CD14-positive monocyte (primary cell): Measurements from ENCODE around the gene APOL4. TPM values are rescaled to one million over a fixed set of nuclear protein-coding genes. Genes with fewer than 3 reads are reported as not detected.

ENCODE experiments used
- DNase-seq, 3 donors: peaks; one replicate each; pipeline ENCODE4 v3.0.0-alpha.2; 2011 to 2022
- H2AFZ ChIP-seq: 2 replicates; pipeline ENCODE4 v1.6.0; 2012; ENCODE audit warnings: mild to moderate bottlenecking, low read depth, low read length, inconsistent platforms; ENCODE audit not compliant: insufficient read depth, poor library complexity, severe bottlenecking
- H3K27ac ChIP-seq, 2 donors: 1 replicate in 1 of 2; 2 replicates in 1 of 2; pipeline ENCODE4 v1.5.1; 2012 to 2013; ENCODE audit warnings: low read length in 2 of 2, control low read depth in 1 of 2, inconsistent platforms in 1 of 2, low read depth in 1 of 2, mild to moderate bottlenecking in 1 of 2
- H3K27me3 ChIP-seq, 2 donors: one replicate each; pipeline versions ENCODE4 v1.6.0 to v1.6.1; 2011 to 2013; ENCODE audit warnings: low read length in 2 of 2; ENCODE audit not compliant: control insufficient read depth in 2 of 2, insufficient read depth in 2 of 2
- H3K36me3 ChIP-seq, 2 donors: replicated peaks in 1 of 2; 1 replicate in 1 of 2; 2 replicates in 1 of 2; pipeline versions ENCODE4 v1.5.1 to v1.6.1; 2012 to 2013; ENCODE audit warnings: low read length in 2 of 2, control low read depth in 1 of 2, inconsistent platforms in 1 of 2, mild to moderate bottlenecking in 1 of 2; ENCODE audit not compliant: insufficient read depth in 2 of 2, control insufficient read depth in 1 of 2
- H3K4me1 ChIP-seq, 2 donors: 1 replicate in 1 of 2; 2 replicates in 1 of 2; pipeline versions ENCODE4 v1.5.1 to v1.6.1; 2012 to 2013; ENCODE audit warnings: low read length in 2 of 2, control low read depth in 1 of 2, inconsistent platforms in 1 of 2, mild to moderate bottlenecking in 1 of 2, moderate library complexity in 1 of 2; ENCODE audit not compliant: insufficient read depth in 2 of 2, control insufficient read depth in 1 of 2
- H3K4me2 ChIP-seq: replicated peaks from 2 replicates; pipeline ENCODE3; 2012; ENCODE audit warnings: low read length, moderate library complexity, mild to moderate bottlenecking; ENCODE audit not compliant: poor library complexity, severe bottlenecking; ENCODE audit errors: extremely low read depth
- H3K4me3 ChIP-seq, 3 experiments: fragments of 200-600 bp in 1 of 3; sonication (generic) in 1 of 3; replicated peaks in 1 of 3; 1 replicate in 2 of 3; 2 replicates in 1 of 3; pipeline ENCODE4 v1.5.1; 2011 to 2013; ENCODE audit warnings: low read length in 3 of 3, mild to moderate bottlenecking in 3 of 3, control low read depth in 2 of 3, low read depth in 2 of 3, inconsistent platforms in 1 of 3, moderate library complexity in 1 of 3
- H3K79me2 ChIP-seq: 2 replicates; pipeline ENCODE4 v1.6.0; 2012; ENCODE audit warnings: mild to moderate bottlenecking, control low read depth, inconsistent platforms, low read length, moderate library complexity; ENCODE audit not compliant: insufficient read depth
- H3K9ac ChIP-seq: 2 replicates; pipeline ENCODE4 v1.6.0; 2017; ENCODE audit warnings: low read length, mild to moderate bottlenecking; ENCODE audit not compliant: insufficient read depth, poor library complexity, severe bottlenecking
- H3K9me3 ChIP-seq, 2 donors: replicated peaks in 1 of 2; 1 replicate in 1 of 2; 2 replicates in 1 of 2; pipeline versions ENCODE4 v1.5.1 to v1.6.1; 2012 to 2013; ENCODE audit warnings: low read length in 2 of 2, control low read depth in 1 of 2; ENCODE audit not compliant: control insufficient read depth in 1 of 2, insufficient read depth in 1 of 2
- H4K20me1 ChIP-seq: 2 replicates; pipeline ENCODE4 v1.6.0; 2012; ENCODE audit warnings: mild to moderate bottlenecking, low read length, control low read depth, moderate library complexity; ENCODE audit not compliant: insufficient read depth
- H3K27ac Mint-ChIP-seq, 7 donors: one replicate each; pipeline ENCODE4 v1.8.0; 2020; ENCODE audit warnings: mild to moderate bottlenecking in 7 of 7, mixed read lengths in 7 of 7, moderate library complexity in 6 of 7, inconsistent platforms in 2 of 7
- H3K27me3 Mint-ChIP-seq, 3 donors: one replicate each; pipeline ENCODE4 v1.8.0; 2021 to 2022; ENCODE audit warnings: low read depth in 3 of 3, mild to moderate bottlenecking in 3 of 3, mixed read lengths in 3 of 3, moderate library complexity in 3 of 3, inconsistent platforms in 1 of 3
- H3K36me3 Mint-ChIP-seq, 2 donors: one replicate each; pipeline ENCODE4 v1.8.0; 2020; ENCODE audit warnings: mixed read lengths in 2 of 2, inconsistent platforms in 1 of 2, mild to moderate bottlenecking in 1 of 2
- H3K4me1 Mint-ChIP-seq: one replicate; pipeline ENCODE4 v1.8.0; 2020; ENCODE audit warnings: mild to moderate bottlenecking, mixed read lengths
- H3K4me3 Mint-ChIP-seq, 2 donors: one replicate each; pipeline ENCODE4 v1.8.0; 2020; ENCODE audit warnings: mild to moderate bottlenecking in 2 of 2, mixed read lengths in 2 of 2, moderate library complexity in 1 of 2
- H3K9me3 Mint-ChIP-seq, 7 donors: one replicate each; pipeline ENCODE4 v1.8.0; 2020 to 2022; ENCODE audit warnings: mixed read lengths in 7 of 7, mild to moderate bottlenecking in 6 of 7, moderate library complexity in 6 of 7, inconsistent platforms in 2 of 7
- CTCF ChIP-seq: fragments of 200-600 bp; IDR thresholded peaks from one replicate; pipeline ENCODE4 v1.8.0; 2022; ENCODE audit warnings: antibody characterized with exemption, mild to moderate bottlenecking
- WGBS: methylation state at CpG from one replicate; pipeline ENCODE4 v1.1.5; 2013; ENCODE audit warnings: missing lambda C conversion rate; ENCODE audit not compliant: insufficient coverage; 5-methylcytosine and 5-hydroxymethylcytosine counted together
- intact Hi-C, 2 donors: fragments of 100-400 bp; cut with micrococcal nuclease; formaldehyde crosslinking; loops; one replicate each; pipeline versions ENCODE4 v1.15.0 to v1.15.1; 2023
- polyA plus RNA-seq, 3 donors: library from polyadenylated mRNA; depleted of rRNA in 1 of 3; unstranded in 2 of 3; stranded (reverse) in 1 of 3; fragments of 300-500 nt in 2 of 3; fragments of >200 nt in 1 of 3; fragmentation: Illumina TruSeq in 2 of 3; gene quantifications; 1 replicate in 2 of 3; 2 replicates in 1 of 3; pipeline ENCODE4 v1.2.3, GENCODE V29; 2012 to 2021

The APOL4 gene
- polyA plus RNA-seq, 3 donors = 0.51 to 1.4 (median 0.71) TPM

- Histone ChIP-seq H3K36me3 (no peaks in the 10 kb centered on the region), H3K4me3 (no peak overlapping the region), H3K27ac (peak overlapping the region in 1 of 2 donors; percentile 15), H3K9me3 (peaks cover 0 to 3% of the 10 kb centered on the region in 2 donors), H3K4me1 (peaks cover 67 to 73% of the 10 kb centered on the region in 2 donors), H4K20me1 (no peaks in the 10 kb centered on the region), H2AFZ (no peak overlapping the region), H3K79me2 (no peaks in the 10 kb centered on the region), H3K9ac (no peak overlapping the region), H3K4me2 (no peak overlapping the region), H3K27me3 (no peaks in the 10 kb centered on the region)
- Mint-ChIP-seq H3K27ac (peak overlapping the region in 5 of 7 donors; percentile 6 to 73 (median 28)), H3K36me3 (peaks cover 3 to 5% of the 10 kb centered on the region in 2 donors), H3K4me3 (no peak overlapping the region), H3K9me3 (peaks cover 2 to 15% (median 5%) of the 10 kb centered on the region in 7 donors), H3K4me1 (peaks cover 70% of the 10 kb centered on the region), H3K27me3 (peaks cover 0 to 3% (median 0%) of the 10 kb centered on the region in 3 donors)
- intact Hi-C loops = no loop called here
- 100% methylated on average over 1 of the region's 1 CpG for WGBS
- DNase-seq = no peak
- no peak for TF ChIP-seq CTCF
Measured at GRCh38 chr22:36208914-36209313, 7.3 kb upstream of the APOL4 start.

GRCh38 chr22:36208162-36208765 lies 6.7 kb upstream of the APOL4 start:
- H3K27ac ChIP-seq = no peak overlapping the region
- Mint-ChIP-seq H3K4me1 (peaks cover 64% of the 10 kb centered on the region), H3K9me3 (peaks cover 2 to 15% (median 5%) of the 10 kb centered on the region in 7 donors), H3K4me3 (no peak overlapping the region), H3K27ac (peak overlapping the region in 1 of 7 donors; percentile 68), H3K27me3 (peaks cover 0 to 3% (median 0%) of the 10 kb centered on the region in 3 donors), H3K36me3 (peaks cover 3 to 5% of the 10 kb centered on the region in 2 donors)
- no peaks in the 10 kb centered on the region for H3K27me3 ChIP-seq
- TF ChIP-seq CTCF = no peak
- H2AFZ ChIP-seq = no peak overlapping the region
- H3K4me2 ChIP-seq = no peak overlapping the region
- WGBS = no CpG with 5 or more reads among the region's 1 CpG
- H3K4me3 ChIP-seq = no peak overlapping the region
- H3K9ac ChIP-seq = no peak overlapping the region
- peaks cover 0 to 3% of the 10 kb centered on the region in 2 donors for H3K9me3 ChIP-seq
- no peaks in the 10 kb centered on the region for H3K36me3 ChIP-seq
- H3K79me2 ChIP-seq = no peaks in the 10 kb centered on the region
- peaks cover 61 to 67% of the 10 kb centered on the region in 2 donors for H3K4me1 ChIP-seq
- DNase-seq = no peak
- H4K20me1 ChIP-seq = no peaks in the 10 kb centered on the region
- intact Hi-C loops = no loop called here
